ENCODE data around the gene MUC12. TPM values are rescaled to one million over a fixed set of nuclear protein-coding genes. Genes with fewer than 3 reads are reported as not detected.
"Not testable (repeated sequence)": the region's sequence is repeated elsewhere in the genome, so short reads cannot be mapped to it uniquely, and the experiment has no call there.

Gene MUC12
- total RNA-seq, 1 experiment from 2014 or later: 10.4 TPM

DNA sequence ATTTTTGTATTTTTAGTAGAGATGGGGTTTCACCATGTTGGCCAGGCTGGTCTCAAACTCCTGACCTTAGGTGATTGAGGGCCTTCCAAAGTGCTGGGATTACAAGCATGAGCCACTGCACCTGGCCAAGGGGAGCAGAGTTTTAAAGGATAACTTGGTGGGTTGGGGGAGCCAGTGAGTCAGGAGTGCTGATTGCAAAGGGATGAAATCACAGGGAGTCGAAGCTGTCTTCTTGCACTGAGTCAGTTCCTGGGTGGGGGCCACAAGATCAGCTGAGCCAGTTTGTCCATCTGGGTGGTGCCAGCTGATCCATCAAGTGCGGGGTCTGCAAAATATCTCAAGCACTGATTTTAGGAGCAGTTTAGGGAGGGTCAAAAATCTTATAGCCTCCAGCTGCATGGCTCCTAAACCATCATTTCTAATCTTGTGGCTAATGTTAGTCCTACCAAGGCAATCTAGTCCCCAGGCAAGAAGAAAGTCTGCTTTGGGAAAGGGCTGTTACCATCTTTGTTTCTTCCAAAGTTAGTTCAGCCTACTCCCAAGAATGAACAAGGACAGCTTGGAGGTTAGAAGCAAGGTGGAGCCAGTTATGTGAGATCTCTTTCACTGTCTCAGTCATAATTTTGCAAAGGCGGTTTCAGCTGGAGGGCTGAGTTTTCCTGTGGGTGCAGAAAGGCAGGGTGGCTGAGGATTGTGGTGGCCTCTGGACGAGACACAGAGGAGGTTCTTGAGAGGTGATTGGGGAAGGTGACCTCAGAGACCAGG, 15.8 kb downstream of the MUC12 start:
- H3K4me3 ChIP-seq (ENCODE audit: insufficient read depth, low read depth, low read length); H3K27me3 ChIP-seq (ENCODE audit: control insufficient read depth, insufficient read depth, low read length); H3K36me3 ChIP-seq (replicated peaks; ENCODE audit: control insufficient read depth, insufficient read depth, low read length); DNase-seq: not testable (repeated sequence)

DNA sequence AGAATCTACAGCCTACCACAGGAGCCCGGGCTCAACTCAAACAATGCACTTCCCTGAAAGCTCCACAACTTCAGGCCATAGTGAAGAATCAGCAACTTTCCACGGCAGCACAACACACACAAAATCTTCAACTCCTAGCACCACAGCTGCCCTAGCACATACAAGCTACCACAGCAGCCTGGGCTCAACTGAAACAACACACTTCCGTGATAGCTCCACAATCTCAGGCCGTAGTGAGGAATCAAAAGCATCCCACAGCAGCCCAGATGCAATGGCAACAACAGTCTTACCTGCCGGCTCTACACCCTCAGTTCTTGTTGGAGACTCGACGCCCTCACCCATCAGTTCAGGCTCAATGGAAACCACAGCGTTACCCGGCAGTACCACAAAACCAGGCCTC, 22.3 kb downstream of the MUC12 start:
- no peak for DNase-seq
- Histone ChIP-seq H3K4me3 (ENCODE audit: insufficient read depth, low read depth, low read length) (no peak overlapping the region), H3K36me3 (replicated peaks; ENCODE audit: control insufficient read depth, insufficient read depth, low read length) (no peaks in the 10 kb centered on the region), H3K27me3 (ENCODE audit: control insufficient read depth, insufficient read depth, low read length) (no peaks in the 10 kb centered on the region)

DNA sequence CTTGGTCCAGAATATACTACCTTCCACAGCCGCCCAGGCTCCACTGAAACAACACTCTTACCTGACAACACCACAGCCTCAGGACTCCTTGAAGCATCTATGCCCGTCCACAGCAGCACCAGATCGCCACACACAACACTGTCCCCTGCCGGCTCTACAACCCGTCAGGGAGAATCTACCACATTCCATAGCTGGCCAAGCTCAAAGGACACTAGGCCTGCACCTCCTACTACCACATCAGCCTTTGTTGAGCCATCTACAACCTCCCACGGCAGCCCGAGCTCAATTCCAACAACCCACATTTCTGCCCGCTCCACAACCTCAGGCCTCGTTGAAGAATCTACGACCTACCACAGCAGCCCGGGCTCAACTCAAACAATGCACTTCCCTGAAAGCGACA, 22.9 kb downstream of the MUC12 start:
- not testable (repeated sequence) for H3K4me3 ChIP-seq (ENCODE audit: insufficient read depth, low read depth, low read length); H3K27me3 ChIP-seq (ENCODE audit: control insufficient read depth, insufficient read depth, low read length); DNase-seq; H3K36me3 ChIP-seq (replicated peaks; ENCODE audit: control insufficient read depth, insufficient read depth, low read length)

DNA sequence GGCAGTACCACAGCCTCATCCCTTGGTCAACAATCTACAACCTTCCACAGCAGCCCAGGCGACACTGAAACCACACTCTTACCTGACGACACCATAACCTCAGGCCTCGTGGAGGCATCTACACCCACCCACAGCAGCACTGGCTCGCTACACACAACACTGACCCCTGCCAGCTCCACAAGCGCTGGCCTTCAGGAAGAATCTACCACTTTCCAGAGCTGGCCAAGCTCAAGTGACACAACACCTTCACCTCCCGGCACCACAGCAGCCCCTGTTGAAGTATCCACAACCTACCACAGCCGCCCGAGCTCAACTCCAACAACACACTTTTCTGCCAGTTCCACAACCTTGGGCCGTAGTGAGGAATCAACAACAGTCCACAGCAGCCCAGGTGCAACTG, 25.3 kb downstream of the MUC12 start:
- not testable (repeated sequence) for H3K36me3 ChIP-seq (replicated peaks; ENCODE audit: control insufficient read depth, insufficient read depth, low read length); DNase-seq; H3K4me3 ChIP-seq (ENCODE audit: insufficient read depth, low read depth, low read length); H3K27me3 ChIP-seq (ENCODE audit: control insufficient read depth, insufficient read depth, low read length)

DNA sequence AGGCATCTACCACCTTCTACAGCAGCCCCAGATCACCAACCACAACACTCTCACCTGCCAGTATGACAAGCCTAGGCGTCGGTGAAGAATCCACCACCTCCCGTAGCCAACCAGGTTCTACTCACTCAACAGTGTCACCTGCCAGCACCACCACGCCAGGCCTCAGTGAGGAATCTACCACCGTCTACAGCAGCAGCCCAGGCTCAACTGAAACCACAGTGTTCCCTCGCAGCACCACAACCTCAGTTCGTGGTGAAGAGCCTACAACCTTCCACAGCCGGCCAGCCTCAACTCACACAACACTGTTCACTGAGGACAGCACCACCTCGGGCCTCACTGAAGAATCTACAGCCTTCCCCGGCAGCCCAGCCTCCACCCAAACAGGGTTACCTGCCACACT, 29.2 kb downstream of the MUC12 start:
- not testable (repeated sequence) for H3K27me3 ChIP-seq (ENCODE audit: control insufficient read depth, insufficient read depth, low read length); H3K36me3 ChIP-seq (replicated peaks; ENCODE audit: control insufficient read depth, insufficient read depth, low read length); H3K4me3 ChIP-seq (ENCODE audit: insufficient read depth, low read depth, low read length); DNase-seq

DNA sequence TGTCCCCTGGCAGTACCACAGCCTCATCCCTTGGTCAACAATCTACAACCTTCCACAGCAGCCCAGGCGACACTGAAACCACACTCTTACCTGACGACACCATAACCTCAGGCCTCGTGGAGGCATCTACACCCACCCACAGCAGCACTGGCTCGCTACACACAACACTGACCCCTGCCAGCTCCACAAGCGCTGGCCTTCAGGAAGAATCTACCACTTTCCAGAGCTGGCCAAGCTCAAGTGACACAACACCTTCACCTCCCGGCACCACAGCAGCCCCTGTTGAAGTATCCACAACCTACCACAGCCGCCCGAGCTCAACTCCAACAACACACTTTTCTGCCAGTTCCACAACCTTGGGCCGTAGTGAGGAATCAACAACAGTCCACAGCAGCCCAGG, 30.0 kb downstream of the MUC12 start:
- H3K36me3 ChIP-seq (replicated peaks; ENCODE audit: control insufficient read depth, insufficient read depth, low read length); DNase-seq; H3K4me3 ChIP-seq (ENCODE audit: insufficient read depth, low read depth, low read length); H3K27me3 ChIP-seq (ENCODE audit: control insufficient read depth, insufficient read depth, low read length): not testable (repeated sequence)

DNA sequence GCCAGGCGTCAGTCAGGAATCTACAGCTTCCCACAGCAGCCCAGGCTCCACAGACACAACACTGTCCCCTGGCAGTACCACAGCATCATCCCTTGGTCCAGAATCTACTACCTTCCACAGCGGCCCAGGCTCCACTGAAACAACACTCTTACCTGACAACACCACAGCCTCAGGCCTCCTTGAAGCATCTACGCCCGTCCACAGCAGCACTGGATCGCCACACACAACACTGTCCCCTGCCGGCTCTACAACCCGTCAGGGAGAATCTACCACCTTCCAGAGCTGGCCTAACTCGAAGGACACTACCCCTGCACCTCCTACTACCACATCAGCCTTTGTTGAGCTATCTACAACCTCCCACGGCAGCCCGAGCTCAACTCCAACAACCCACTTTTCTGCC, 30.7 kb downstream of the MUC12 start:
- not testable (repeated sequence) for H3K27me3 ChIP-seq (ENCODE audit: control insufficient read depth, insufficient read depth, low read length); H3K4me3 ChIP-seq (ENCODE audit: insufficient read depth, low read depth, low read length); DNase-seq; H3K36me3 ChIP-seq (replicated peaks; ENCODE audit: control insufficient read depth, insufficient read depth, low read length)

DNA sequence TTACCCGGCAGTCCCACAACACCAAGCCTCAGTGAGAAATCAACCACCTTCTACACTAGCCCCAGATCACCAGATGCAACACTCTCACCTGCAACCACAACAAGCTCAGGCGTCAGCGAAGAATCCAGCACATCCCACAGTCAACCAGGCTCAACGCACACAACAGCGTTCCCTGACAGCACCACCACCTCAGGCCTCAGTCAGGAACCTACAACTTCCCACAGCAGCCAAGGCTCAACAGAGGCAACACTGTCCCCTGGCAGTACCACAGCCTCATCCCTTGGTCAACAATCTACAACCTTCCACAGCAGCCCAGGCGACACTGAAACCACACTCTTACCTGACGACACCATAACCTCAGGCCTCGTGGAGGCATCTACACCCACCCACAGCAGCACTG, 33.0 kb downstream of the MUC12 start:
- DNase-seq; H3K36me3 ChIP-seq (replicated peaks; ENCODE audit: control insufficient read depth, insufficient read depth, low read length); H3K4me3 ChIP-seq (ENCODE audit: insufficient read depth, low read depth, low read length); H3K27me3 ChIP-seq (ENCODE audit: control insufficient read depth, insufficient read depth, low read length): not testable (repeated sequence)

DNA sequence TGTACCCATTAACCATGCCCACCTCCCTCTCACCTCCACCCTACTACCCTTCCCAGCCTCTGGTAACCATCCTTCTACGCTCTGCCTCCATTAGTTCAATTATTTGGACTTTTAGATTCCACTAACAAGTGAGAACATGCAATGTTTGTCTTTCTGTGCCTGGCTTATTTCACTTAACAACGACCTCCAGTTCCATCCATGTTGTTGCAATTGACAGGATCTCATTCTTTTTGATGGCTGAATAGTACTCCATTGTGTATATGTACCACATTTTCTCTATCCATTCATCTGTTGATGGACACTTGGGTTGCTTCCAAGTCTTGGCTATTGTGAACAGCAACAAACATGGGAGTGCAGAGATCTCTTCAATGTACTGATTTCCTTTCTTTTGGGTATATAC, 38.0 kb downstream of the MUC12 start:
- not testable (repeated sequence) for H3K36me3 ChIP-seq (replicated peaks; ENCODE audit: control insufficient read depth, insufficient read depth, low read length); H3K4me3 ChIP-seq (ENCODE audit: insufficient read depth, low read depth, low read length); H3K27me3 ChIP-seq (ENCODE audit: control insufficient read depth, insufficient read depth, low read length); DNase-seq

DNA sequence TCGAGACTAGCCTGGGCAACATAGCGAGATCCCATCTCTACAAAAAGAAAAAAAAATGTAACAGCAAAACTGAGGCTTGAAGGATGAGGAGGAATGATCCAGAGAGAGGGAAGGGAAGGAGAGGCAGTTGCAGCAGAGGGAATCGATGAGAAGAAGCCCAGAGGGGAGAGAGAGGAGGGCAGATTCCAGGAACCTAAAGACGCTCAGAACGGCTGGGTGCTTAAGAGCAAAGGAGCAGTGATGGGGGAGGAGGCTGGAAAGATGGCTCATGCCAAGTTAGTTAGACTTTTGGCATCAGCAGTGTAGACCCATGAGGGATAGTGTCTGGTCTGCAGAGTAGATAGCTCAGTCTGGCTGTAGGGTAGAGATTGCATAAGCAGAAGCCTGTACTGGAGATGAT, 40.3 kb downstream of the MUC12 start:
- DNase-seq: no peak
- no peak overlapping the region for H3K4me3 ChIP-seq (ENCODE audit: insufficient read depth, low read depth, low read length)
- no peaks in the 10 kb centered on the region for H3K36me3 ChIP-seq (replicated peaks; ENCODE audit: control insufficient read depth, insufficient read depth, low read length)

DNA sequence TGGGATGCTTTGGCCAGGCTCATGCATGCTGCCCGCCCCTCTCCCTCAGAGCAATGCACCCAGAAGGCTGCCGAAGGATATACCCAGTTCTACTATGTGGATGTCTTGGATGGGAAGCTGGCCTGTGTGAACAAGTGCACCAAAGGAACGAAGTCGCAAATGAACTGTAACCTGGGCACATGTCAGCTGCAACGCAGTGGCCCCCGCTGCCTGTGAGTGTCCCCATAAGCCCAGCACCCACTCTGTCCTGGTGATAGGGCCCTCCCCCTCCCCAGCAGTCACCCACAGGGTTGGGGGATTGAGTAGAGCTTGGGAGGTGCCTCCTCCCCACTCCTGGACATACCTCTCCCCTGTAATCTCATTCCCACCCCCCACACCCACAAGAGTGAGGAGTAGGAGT, 43.6 kb downstream of the MUC12 start:
- H3K4me3 ChIP-seq (ENCODE audit: insufficient read depth, low read depth, low read length): no peak overlapping the region
- peak; percentile 19 for DNase-seq
- no peaks in the 10 kb centered on the region for H3K27me3 ChIP-seq (ENCODE audit: control insufficient read depth, insufficient read depth, low read length)
- no peaks in the 10 kb centered on the region for H3K36me3 ChIP-seq (replicated peaks; ENCODE audit: control insufficient read depth, insufficient read depth, low read length)

More for the DNA sequence above, 40.3 kb downstream of the MUC12 start:
- no peaks in the 10 kb centered on the region for H3K27me3 ChIP-seq (ENCODE audit: control insufficient read depth, insufficient read depth, low read length)

DNA sequence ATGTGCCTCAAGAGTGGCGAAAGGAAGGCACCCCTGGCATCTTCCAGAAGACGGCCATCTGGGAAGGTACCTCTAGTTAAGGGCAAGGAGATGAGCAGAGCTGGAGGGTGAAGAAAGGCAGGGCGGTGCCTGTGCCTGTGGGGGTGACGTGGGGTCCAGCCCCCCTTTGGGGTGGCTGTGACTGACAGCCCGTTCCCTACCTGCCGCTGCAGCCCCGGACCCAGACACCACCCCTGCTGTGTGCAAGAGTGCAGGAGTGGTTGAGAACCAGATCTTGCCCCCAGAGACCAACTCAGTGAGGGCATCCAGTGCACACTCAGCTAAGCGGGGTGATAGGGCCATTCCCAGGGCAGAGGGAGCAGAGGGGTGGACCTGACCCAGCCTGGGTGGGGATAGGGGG, 46.3 kb downstream of the MUC12 start:
- Histone ChIP-seq H3K4me3 (ENCODE audit: insufficient read depth, low read depth, low read length) (no peak overlapping the region), H3K36me3 (replicated peaks; ENCODE audit: control insufficient read depth, insufficient read depth, low read length) (no peaks in the 10 kb centered on the region), H3K27me3 (ENCODE audit: control insufficient read depth, insufficient read depth, low read length) (no peaks in the 10 kb centered on the region)
- DNase-seq: no peak

DNA sequence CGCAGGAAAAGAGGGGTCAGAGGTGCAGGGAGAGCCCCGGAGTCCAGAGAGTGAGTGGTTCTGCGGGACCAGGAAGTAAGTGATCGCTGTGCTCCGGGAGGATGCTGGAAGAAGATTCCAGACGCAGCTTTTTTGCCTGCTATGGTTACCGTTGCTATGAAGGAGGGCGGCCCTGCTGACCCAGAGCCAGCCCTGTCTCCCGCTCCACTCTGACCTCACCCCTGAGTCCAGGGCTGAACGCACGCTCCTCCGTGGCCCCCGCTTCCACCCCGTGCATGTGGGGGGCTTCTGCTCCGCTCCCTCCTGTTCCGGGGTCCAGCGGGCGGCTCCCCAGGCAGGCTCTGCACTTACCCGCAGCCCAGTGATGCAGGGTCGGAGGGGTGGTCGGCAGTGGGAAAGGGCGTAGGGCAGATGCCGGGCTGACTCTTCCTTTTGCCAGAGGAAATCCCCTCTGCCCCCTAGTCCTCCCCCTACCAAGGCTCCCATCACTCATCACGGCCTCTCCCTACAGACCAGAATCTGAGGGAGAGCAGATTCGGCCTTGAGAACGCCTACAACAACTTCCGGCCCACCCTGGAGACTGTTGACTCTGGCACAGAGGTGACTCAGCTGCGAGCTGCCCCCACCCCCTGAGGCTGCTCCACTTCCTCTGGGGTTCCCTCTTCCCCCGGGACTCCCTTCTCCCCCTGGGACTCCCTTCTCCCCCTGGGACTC, 47.9 kb downstream of the MUC12 start:
- H3K27me3 ChIP-seq (ENCODE audit: control insufficient read depth, insufficient read depth, low read length): no peaks in the 10 kb centered on the region
- H3K36me3 ChIP-seq (replicated peaks; ENCODE audit: control insufficient read depth, insufficient read depth, low read length): no peaks in the 10 kb centered on the region
- H3K4me3 ChIP-seq (ENCODE audit: insufficient read depth, low read depth, low read length): peak overlapping the region; percentile 74
- peak; percentile 90 for DNase-seq

DNA sequence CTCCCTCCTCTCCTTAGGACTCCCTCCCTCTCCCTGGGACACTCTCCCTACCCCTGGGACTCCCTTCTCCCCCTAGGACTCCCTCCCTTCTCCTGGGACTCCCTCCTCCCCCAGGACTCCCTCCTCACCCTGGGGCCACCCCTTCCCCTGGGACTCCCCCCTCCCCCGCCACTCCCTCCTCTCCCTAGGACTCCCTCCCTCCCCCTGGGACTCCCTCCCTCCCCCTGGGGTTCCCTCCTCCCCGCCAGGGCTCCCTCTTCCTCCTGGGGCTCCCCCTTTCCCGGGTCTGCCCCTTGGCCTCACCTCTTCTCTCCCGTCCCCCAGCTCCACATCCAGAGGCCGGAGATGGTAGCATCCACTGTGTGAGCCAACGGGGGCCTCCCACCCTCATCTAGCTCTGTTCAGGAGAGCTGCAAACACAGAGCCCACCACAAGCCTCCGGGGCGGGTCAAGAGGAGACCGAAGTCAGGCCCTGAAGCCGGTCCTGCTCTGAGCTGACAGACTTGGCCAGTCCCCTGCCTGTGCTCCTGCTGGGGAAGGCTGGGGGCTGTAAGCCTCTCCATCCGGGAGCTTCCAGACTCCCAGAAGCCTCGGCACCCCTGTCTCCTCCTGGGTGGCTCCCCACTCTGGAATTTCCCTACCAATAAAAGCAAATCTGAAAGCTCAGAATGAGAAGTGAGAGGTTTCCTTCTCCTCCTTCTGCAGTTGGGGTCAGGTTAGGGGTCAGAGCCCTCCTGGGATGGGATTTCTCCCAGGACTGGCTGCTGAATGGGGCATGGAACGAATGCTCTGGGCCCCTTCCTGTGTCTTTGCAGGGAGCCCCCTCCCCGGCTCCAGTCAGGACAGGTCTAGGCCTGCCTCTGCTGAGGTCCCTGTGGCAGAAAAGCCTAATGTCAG, 49.2 kb downstream of the MUC12 start:
- Histone ChIP-seq H3K4me3 (ENCODE audit: insufficient read depth, low read depth, low read length) (peak overlapping the region; percentile 6; the same call in 1 of the 2 replicates), H3K27me3 (ENCODE audit: control insufficient read depth, insufficient read depth, low read length) (no peaks in the 10 kb centered on the region), H3K36me3 (replicated peaks; ENCODE audit: control insufficient read depth, insufficient read depth, low read length) (no peaks in the 10 kb centered on the region)
- DNase-seq: peak; percentile 92
